H1 (cell line): ENCODE measurements around the gene ALK. TPM values are rescaled to one million over a fixed set of nuclear protein-coding genes. Genes with fewer than 3 reads are reported as not detected.

ENCODE experiments used
- CTCF ChIA-PET: fragments of 300-600 bp; sonication (Branson Sonifier 250); formaldehyde crosslinking; loops from one replicate; lab custom pipeline; 2021; ENCODE audit not compliant: partially characterized antibody; lab: Charles Lee
- POLR2A ChIA-PET: fragments of 300-600 bp; sonication (Branson Sonifier 250); formaldehyde crosslinking; loops from one replicate; lab custom pipeline; 2021; ENCODE audit warnings: inconsistent platforms; ENCODE audit not compliant: partially characterized antibody; lab: Charles Lee
- DNase-seq, 2 experiments: peaks; one replicate each; pipeline versions ENCODE4 v3.0.0 to v3.0.0-alpha.2; 2010 to 2022; ENCODE audit warnings: low spot score in 2 of 2, low read depth in 1 of 2, mixed read lengths in 1 of 2
- FAIRE-seq: peaks from 2 replicates; lab custom pipeline; 2011; peaks lifted over from hg19 to GRCh38; lab: Jason Lieb, UNC
- H2AFZ ChIP-seq: 2 replicates; pipeline ENCODE4 v1.8.1; 2012; ENCODE audit warnings: low read length, inconsistent platforms
- H2AK5ac ChIP-seq: 2 replicates; pipeline ENCODE4 v1.6.1; 2013; ENCODE audit warnings: low read depth, low read length
- H2BK120ac ChIP-seq: replicated peaks from 2 replicates; pipeline ENCODE3; 2013; ENCODE audit warnings: low read depth, low read length, inconsistent platforms
- H2BK12ac ChIP-seq: 2 replicates; pipeline ENCODE4 v1.6.1; 2013; ENCODE audit warnings: low read depth, low read length
- H2BK15ac ChIP-seq: 2 replicates; pipeline ENCODE4 v1.6.1; 2013; ENCODE audit warnings: low read length
- H2BK20ac ChIP-seq: 2 replicates; pipeline ENCODE4 v1.6.1; 2013; ENCODE audit warnings: low read length
- H2BK5ac ChIP-seq: 2 replicates; pipeline ENCODE4 v1.6.1; 2013; ENCODE audit warnings: low read depth, low read length
- H3K14ac ChIP-seq: 2 replicates; pipeline ENCODE4 v1.6.1; 2013; ENCODE audit warnings: inconsistent platforms; ENCODE audit not compliant: insufficient read length
- H3K18ac ChIP-seq: 2 replicates; pipeline ENCODE4 v1.6.1; 2013; ENCODE audit warnings: low read length; ENCODE audit errors: extremely low read depth
- H3K23ac ChIP-seq: 2 replicates; pipeline ENCODE4 v1.6.1; 2013; ENCODE audit warnings: inconsistent platforms; ENCODE audit not compliant: insufficient read length
- H3K23me2 ChIP-seq: 2 replicates; pipeline ENCODE4 v1.6.1; 2013; ENCODE audit warnings: low read depth, low read length
- H3K27ac ChIP-seq: 2 replicates; pipeline ENCODE4 v1.6.1; 2011; ENCODE audit warnings: low read depth, low read length, inconsistent platforms
- H3K27me3 ChIP-seq, 4 experiments: replicated peaks in 1 of 4; 1 replicate in 1 of 4; 2 replicates in 3 of 4; pipeline versions ENCODE4 v1.6.1 to v1.8.1; 2011 to 2013; ENCODE audit warnings: low read length in 3 of 4, mild to moderate bottlenecking in 3 of 4, inconsistent platforms in 2 of 4, mixed read lengths in 2 of 4, moderate library complexity in 1 of 4; ENCODE audit not compliant: control insufficient read depth in 3 of 4, insufficient read depth in 3 of 4; ENCODE audit errors: extremely low read depth in 1 of 4
- H3K36me3 ChIP-seq, 4 experiments: 2 replicates each; pipeline versions ENCODE4 v1.6.1 to v1.8.1; 2011 to 2013; ENCODE audit warnings: mild to moderate bottlenecking in 4 of 4, low read length in 3 of 4, moderate library complexity in 2 of 4, control low read depth in 1 of 4, inconsistent platforms in 1 of 4; ENCODE audit not compliant: insufficient read depth in 4 of 4, control insufficient read depth in 2 of 4
- H3K4ac ChIP-seq: replicated peaks from 2 replicates; pipeline ENCODE3; 2013; ENCODE audit warnings: low read length, low read depth, mixed read lengths, inconsistent platforms; ENCODE audit not compliant: insufficient read length
- H3K4me1 ChIP-seq, 4 experiments: replicated peaks in 1 of 4; 1 replicate in 1 of 4; 2 replicates in 3 of 4; pipeline versions ENCODE4 v1.6.1 to v1.8.1; 2011 to 2013; ENCODE audit warnings: low read length in 3 of 4, inconsistent platforms in 2 of 4, mixed read lengths in 1 of 4; ENCODE audit not compliant: insufficient read depth in 4 of 4, control insufficient read depth in 3 of 4
- H3K4me2 ChIP-seq, 2 experiments: 2 replicates each; pipeline versions ENCODE4 v1.6.1 to v1.8.1; 2011 to 2013; ENCODE audit warnings: low read depth in 2 of 2, low read length in 2 of 2, control low read depth in 1 of 2, inconsistent platforms in 1 of 2, mild to moderate bottlenecking in 1 of 2; ENCODE audit not compliant: insufficient read depth in 1 of 2
- H3K4me3 ChIP-seq, 4 experiments: fragments of 200-600, 300-600 bp in 1 of 4; sonication (generic), shearing (Covaris generic), sonication (Bioruptor Twin) in 1 of 4; 2 replicates each; pipeline versions ENCODE4 v1.5.1 to v1.8.1; 2011 to 2016; ENCODE audit warnings: low read length in 4 of 4, low read depth in 3 of 4, control low read depth in 2 of 4, inconsistent platforms in 2 of 4, mild to moderate bottlenecking in 2 of 4, mixed read lengths in 1 of 4, moderate library complexity in 1 of 4; ENCODE audit not compliant: insufficient read depth in 2 of 4; ENCODE audit errors: extremely low read depth in 1 of 4
- H3K56ac ChIP-seq: replicated peaks from 2 replicates; pipeline ENCODE3; 2013; ENCODE audit warnings: low read depth, mild to moderate bottlenecking, mixed read lengths, low read length, inconsistent platforms; ENCODE audit not compliant: insufficient read length
- H3K79me1 ChIP-seq: 2 replicates; pipeline ENCODE4 v1.6.1; 2013; ENCODE audit warnings: low read depth, low read length, control low read depth
- H3K79me2 ChIP-seq, 2 experiments: 2 replicates each; pipeline versions ENCODE4 v1.6.1 to v1.8.1; 2012 to 2013; ENCODE audit warnings: low read length in 2 of 2, mild to moderate bottlenecking in 2 of 2, inconsistent platforms in 1 of 2; ENCODE audit not compliant: insufficient read depth in 2 of 2, control insufficient read depth in 1 of 2
- H3K9ac ChIP-seq, 4 experiments: replicated peaks in 1 of 4; 1 replicate in 1 of 4; 2 replicates in 3 of 4; pipeline versions ENCODE4 v1.6.1 to v1.8.1; 2011 to 2013; ENCODE audit warnings: low read depth in 3 of 4, low read length in 3 of 4, control low read depth in 2 of 4, mild to moderate bottlenecking in 2 of 4, moderate library complexity in 2 of 4, inconsistent platforms in 1 of 4; ENCODE audit errors: extremely low read depth in 1 of 4
- H3K9me3 ChIP-seq, 2 experiments: 2 replicates each; pipeline versions ENCODE4 v1.6.1 to v1.8.1; 2012 to 2013; ENCODE audit warnings: mild to moderate bottlenecking in 2 of 2, moderate library complexity in 2 of 2, control low read depth in 1 of 2, inconsistent platforms in 1 of 2, low read depth in 1 of 2, low read length in 1 of 2, mixed read lengths in 1 of 2; ENCODE audit not compliant: insufficient read depth in 2 of 2
- H4K20me1 ChIP-seq, 2 experiments: replicated peaks in 1 of 2; 2 replicates each; pipeline versions ENCODE3 to v1.8.1; 2011 to 2013; ENCODE audit warnings: inconsistent platforms in 2 of 2, low read length in 2 of 2, mild to moderate bottlenecking in 1 of 2; ENCODE audit not compliant: insufficient read depth in 2 of 2, control insufficient read depth in 1 of 2
- H4K5ac ChIP-seq: 2 replicates; pipeline ENCODE4 v1.6.1; 2013; ENCODE audit warnings: low read length, low read depth, mixed read lengths, inconsistent platforms; ENCODE audit not compliant: insufficient read length
- H4K8ac ChIP-seq: 2 replicates; pipeline ENCODE4 v1.8.0; 2013; ENCODE audit warnings: mild to moderate bottlenecking, moderate library complexity, low read length, inconsistent platforms; ENCODE audit not compliant: insufficient read depth; ENCODE audit errors: extremely low read depth
- H4K91ac ChIP-seq: replicated peaks from 2 replicates; pipeline ENCODE3; 2013; ENCODE audit warnings: low read length, mixed read lengths, inconsistent platforms; ENCODE audit not compliant: insufficient read length
- CBX8 ChIP-seq: fragments of 300-800, 300-1000 bp; sonication (generic); IDR thresholded peaks from 2 replicates; pipeline ENCODE4 v1.7.1; 2016; ENCODE audit warnings: low read depth, low read length, borderline replicate concordance
- GABPA ChIP-seq: IDR thresholded peaks from 2 replicates; pipeline ENCODE4 v1.6.1; 2011; ENCODE audit warnings: mild to moderate bottlenecking, low read length, moderate library complexity, borderline replicate concordance; ENCODE audit not compliant: insufficient read depth
- HDAC2 ChIP-seq, 2 experiments: fragments of 300-600 bp in 1 of 2; sonication (generic) in 1 of 2; IDR thresholded peaks; 2 replicates each; pipeline ENCODE4 v1.6.1; 2011 to 2012; ENCODE audit warnings: low read depth in 2 of 2, low read length in 2 of 2, mild to moderate bottlenecking in 2 of 2, moderate library complexity in 2 of 2, borderline replicate concordance in 1 of 2, inconsistent platforms in 1 of 2
- KDM5A ChIP-seq: fragments of 200-600 bp; IDR thresholded peaks from 2 replicates; pipeline ENCODE4 v1.7.1; 2012; ENCODE audit warnings: mild to moderate bottlenecking, low read length, inconsistent platforms, mixed read lengths
- POLR2A ChIP-seq, 2 experiments: IDR thresholded peaks; 1 replicate in 1 of 2; 2 replicates in 1 of 2; pipeline ENCODE4 v1.6.1; 2011; ENCODE audit warnings: low read depth in 2 of 2, low read length in 2 of 2, mild to moderate bottlenecking in 2 of 2; ENCODE audit errors: control extremely low read depth in 1 of 2
- RAD21 ChIP-seq, 2 experiments: IDR thresholded peaks in 1 of 2; conservative IDR thresholded peaks in 1 of 2; 2 replicates each; pipeline ENCODE4 v1.6.1; 2011; ENCODE audit warnings: low read depth in 2 of 2, low read length in 2 of 2, improper control_type of control experiment in 1 of 2, inconsistent platforms in 1 of 2, mild to moderate bottlenecking in 1 of 2, moderate library complexity in 1 of 2
- SAP30 ChIP-seq: fragments of 300-600 bp; sonication (generic); IDR thresholded peaks from 2 replicates; pipeline ENCODE4 v1.7.1; 2012; ENCODE audit warnings: low read length, moderate library complexity, mild to moderate bottlenecking, inconsistent platforms; ENCODE audit not compliant: insufficient read depth, insufficient replicate concordance
- WGBS, 2 experiments: shearing (Covaris generic) in 1 of 2; methylation state at CpG; one replicate each; pipeline versions ENCODE4 v1.1.6 to v1.1.7; 2013 to 2015; ENCODE audit warnings: low lambda C conversion rate in 2 of 2, mixed read lengths in 2 of 2, inconsistent platforms in 1 of 2, low coverage in 1 of 2, missing lambda C conversion rate in 1 of 2; ENCODE audit not compliant: insufficient replicate concordance in 2 of 2, insufficient coverage in 1 of 2, insufficient read length in 1 of 2; ENCODE audit errors: extremely low coverage in 1 of 2, missing lambda C conversion rate in 1 of 2; 5-methylcytosine and 5-hydroxymethylcytosine counted together
- polyA plus RNA-seq, 7 experiments: library from polyadenylated mRNA; depleted of rRNA in 3 of 7; stranded (reverse) in 5 of 7; unstranded in 2 of 7; fragments of >200 nt in 5 of 7; fragments of 200-250 nt in 2 of 7; gene quantifications; 1 replicate in 5 of 7; 2 replicates in 1 of 7; 4 replicates in 1 of 7; pipeline versions ENCODE4 v1.2.1 to v1.2.3, GENCODE V29; 2011 to 2013; ENCODE audit warnings: missing spikeins in 2 of 7, mixed read lengths in 2 of 7
- total RNA-seq: library from RNA; stranded (reverse); fragmentation: NEBNext Ultra II Directional; extraction: Animal tissue kit (Norgen Biotek cat#: 25700); gene quantifications from 2 replicates; pipeline ENCODE4 v1.2.1, GENCODE V29; 2021

The ALK gene
- total and polyA plus RNA-seq, 2 of the 8 experiments (the other 6 are each of a cell fraction or from before 2014, with no cell fraction given) = 0.02 to 0.09 TPM

GRCh38 chr2:29209551-29209950 is 711.8 kb downstream of the ALK start:
- H3K4me3 ChIP-seq = no peak overlapping the region
- H3K79me2 ChIP-seq = no peaks in the 10 kb centered on the region
- no peaks in the 10 kb centered on the region for H3K79me1 ChIP-seq
- no peaks in the 10 kb centered on the region for H3K23me2 ChIP-seq
- no peak overlapping the region for H2AK5ac ChIP-seq
- no peak overlapping the region for H2BK20ac ChIP-seq
- no peak overlapping the region for H4K91ac ChIP-seq
- ChIA-PET POLR2A (interaction anchor here (1.0 kb wide), 1 partner anchor 315 kb away, joined by 3 read pairs; the partner anchor contains the start of gene WDR43), CTCF (interaction anchor here (0.8 to 1.8 kb wide), 4 partner anchors 15 to 250 kb away, joined by 3 to 4 read pairs (median 3); no protein-coding TSS in a partner anchor)
- no peak overlapping the region for H4K8ac ChIP-seq
- H3K18ac ChIP-seq = no peak overlapping the region
- no peak overlapping the region for H3K4ac ChIP-seq
- no peak overlapping the region for H3K14ac ChIP-seq
- no peak for FAIRE-seq
- peak in 1 of 2 experiments; percentile 22 for DNase-seq
- H2BK120ac ChIP-seq = no peak overlapping the region
- H3K4me1 ChIP-seq = peaks cover 0 to 4% (median 0%) of the 10 kb centered on the region in 4 experiments; a peak in 2 of 7 replicates
- H3K36me3 ChIP-seq = no peaks in the 10 kb centered on the region
- no peak overlapping the region for H3K9ac ChIP-seq
- H4K5ac ChIP-seq = no peak overlapping the region
- H2AFZ ChIP-seq = no peak overlapping the region
- H2BK15ac ChIP-seq = no peak overlapping the region
- H3K56ac ChIP-seq = no peak overlapping the region
- no peak overlapping the region for H2BK12ac ChIP-seq
- no peak overlapping the region for H3K4me2 ChIP-seq
- 91% methylated on average over 5 of the region's 5 CpGs; no CpG with 5 or more reads in 1 of the 2 experiments for whole genome bisulfite sequencing, 2 experiments
- no peak overlapping the region for H2BK5ac ChIP-seq
- H4K20me1 ChIP-seq = no peaks in the 10 kb centered on the region
- no peaks in the 10 kb centered on the region for H3K9me3 ChIP-seq
- H3K27ac ChIP-seq = no peak overlapping the region
- no peaks in the 10 kb centered on the region for H3K27me3 ChIP-seq
- H3K23ac ChIP-seq = no peak overlapping the region
- TF ChIP-seq SAP30 = no peak
- TF ChIP-seq POLR2A (IDR thresholded peaks at IDR 0.05; ENCODE audit: control extremely low read depth in 1 of 2, low read depth in 2 of 2, low read length in 2 of 2) = no peak
- no peak for TF ChIP-seq HDAC2 (IDR thresholded peaks at IDR 0.05; ENCODE audit: borderline replicate concordance in 1 of 2, low read depth in 2 of 2, low read length in 2 of 2)
- TF ChIP-seq KDM5A = no peak
- no peak for TF ChIP-seq GABPA
- no peak for TF ChIP-seq RAD21 (IDR thresholded peaks at IDR 0.05 in 1 of 2, conservative IDR thresholded peaks at IDR 0.05 in 1 of 2; ENCODE audit: low read depth in 2 of 2, low read length in 2 of 2)
- no peak for TF ChIP-seq CBX8
